ENCODE results near the gene RWDD1. TPM values are rescaled to one million over a fixed set of nuclear protein-coding genes. Genes with fewer than 3 reads are reported as not detected.

The RWDD1 gene
- total RNA-seq, 1 experiment from 2014 or later: 52.3 TPM

GRCh38 chr6:116556814-116557415 is 14.4 kb upstream of the RWDD1 start:
- no TSS peak for BruUV-seq (replicated peaks)
- Histone ChIP-seq H3K27ac (ENCODE audit: low read depth, low read length, poor library complexity, severe bottlenecking) (no peak overlapping the region), H3K36me3 (ENCODE audit: insufficient read depth, low read length, poor library complexity, severe bottlenecking) (no peaks in the 10 kb centered on the region), H3K4me1 (ENCODE audit: insufficient read depth, low read length, poor library complexity, severe bottlenecking) (peaks cover 4% of the 10 kb centered on the region), H3K4me3 (ENCODE audit: low read depth, low read length, poor library complexity, severe bottlenecking) (no peak overlapping the region), H3K27me3 (replicated peaks; ENCODE audit: insufficient read depth, low read depth, low read length, poor library complexity) (no peaks in the 10 kb centered on the region), H3K9me3 (ENCODE audit: low read depth, low read length, poor library complexity, severe bottlenecking) (no peaks in the 10 kb centered on the region)
- TF ChIP-seq CTCF (conservative IDR thresholded peaks at IDR 0.05; ENCODE audit: low read depth, low read length) (no peak), EZH2 (IDR thresholded peaks at IDR 0.05; ENCODE audit: borderline replicate concordance, low read depth, low read length, poor library complexity, severe bottlenecking) (no peak)
- ChIA-PET CTCF (no interaction called here), POLR2A (ENCODE audit: low non-redundant PET) (no interaction called here)
- intact Hi-C loops (cut with micrococcal nuclease; ENCODE audit: unreplicated experiment): no loop called here
- no peak for DNase-seq (ENCODE audit: low spot score)

- peaks cover 4% of the 10 kb centered on the region for H3K4me1 ChIP-seq (ENCODE audit: insufficient read depth, low read length, poor library complexity, severe bottlenecking)
- intact Hi-C loops (cut with micrococcal nuclease; ENCODE audit: unreplicated experiment): no loop called here
- peak; percentile 90 for DNase-seq (ENCODE audit: low spot score)
- BruUV-seq (replicated peaks): no TSS peak
- no peaks in the 10 kb centered on the region for H3K36me3 ChIP-seq (ENCODE audit: insufficient read depth, low read length, poor library complexity, severe bottlenecking)
- H3K9me3 ChIP-seq (ENCODE audit: low read depth, low read length, poor library complexity, severe bottlenecking): no peaks in the 10 kb centered on the region
- no peaks in the 10 kb centered on the region for H3K27me3 ChIP-seq (replicated peaks; ENCODE audit: insufficient read depth, low read depth, low read length, poor library complexity)
- H3K27ac ChIP-seq (ENCODE audit: low read depth, low read length, poor library complexity, severe bottlenecking): no peak overlapping the region
- ChIA-PET POLR2A (ENCODE audit: low non-redundant PET) (no interaction called here), CTCF (interaction anchor here (1.0 to 1.3 kb wide), 4 partner anchors 16 to 289 kb away, joined by 4 to 6 read pairs (median 4); partner anchors contain the start of gene CALHM5)
- H3K4me3 ChIP-seq (ENCODE audit: low read depth, low read length, poor library complexity, severe bottlenecking): no peak overlapping the region
- TF ChIP-seq EZH2 (IDR thresholded peaks at IDR 0.05; ENCODE audit: borderline replicate concordance, low read depth, low read length, poor library complexity, severe bottlenecking): no peak
- TF ChIP-seq CTCF (conservative IDR thresholded peaks at IDR 0.05; ENCODE audit: low read depth, low read length): no peak
Measured at GRCh38 chr6:116557893-116558292, 13.4 kb upstream of the RWDD1 start.

- intact Hi-C loops (cut with micrococcal nuclease; ENCODE audit: unreplicated experiment): loop anchor here (2.0 to 5.0 kb wide), 3 partner anchors 23 to 343 kb away; no protein-coding TSS in a partner anchor
Measured at GRCh38 chr6:116560130-116560529, 11.2 kb upstream of the RWDD1 start.

More at GRCh38 chr6:116560130-116560529, 11.2 kb upstream of the RWDD1 start:
- Histone ChIP-seq H3K27me3 (replicated peaks; ENCODE audit: insufficient read depth, low read depth, low read length, poor library complexity) (no peaks in the 10 kb centered on the region), H3K4me3 (ENCODE audit: low read depth, low read length, poor library complexity, severe bottlenecking) (no peak overlapping the region), H3K36me3 (ENCODE audit: insufficient read depth, low read length, poor library complexity, severe bottlenecking) (no peaks in the 10 kb centered on the region), H3K9me3 (ENCODE audit: low read depth, low read length, poor library complexity, severe bottlenecking) (no peaks in the 10 kb centered on the region), H3K27ac (ENCODE audit: low read depth, low read length, poor library complexity, severe bottlenecking) (no peak overlapping the region), H3K4me1 (ENCODE audit: insufficient read depth, low read length, poor library complexity, severe bottlenecking) (peaks cover 4% of the 10 kb centered on the region)
- no TSS peak for BruUV-seq (replicated peaks)
- ChIA-PET POLR2A (ENCODE audit: low non-redundant PET) (no interaction called here), CTCF (interaction anchor here (1.2 to 1.6 kb wide), 2 partner anchors 9 to 292 kb away, joined by 3 to 14 read pairs; no protein-coding TSS in a partner anchor)
- TF ChIP-seq EZH2 (IDR thresholded peaks at IDR 0.05; ENCODE audit: borderline replicate concordance, low read depth, low read length, poor library complexity, severe bottlenecking) (no peak), CTCF (conservative IDR thresholded peaks at IDR 0.05; ENCODE audit: low read depth, low read length) (no peak)
- no peak for DNase-seq (ENCODE audit: low spot score)

Data from A673 (cell line).